ENCODE results near the gene PCDHGC3.
A peak's percentile ranks its signal among the peaks of the same experiment; 100 is the strongest.

The PCDHGC3 gene

DNA sequence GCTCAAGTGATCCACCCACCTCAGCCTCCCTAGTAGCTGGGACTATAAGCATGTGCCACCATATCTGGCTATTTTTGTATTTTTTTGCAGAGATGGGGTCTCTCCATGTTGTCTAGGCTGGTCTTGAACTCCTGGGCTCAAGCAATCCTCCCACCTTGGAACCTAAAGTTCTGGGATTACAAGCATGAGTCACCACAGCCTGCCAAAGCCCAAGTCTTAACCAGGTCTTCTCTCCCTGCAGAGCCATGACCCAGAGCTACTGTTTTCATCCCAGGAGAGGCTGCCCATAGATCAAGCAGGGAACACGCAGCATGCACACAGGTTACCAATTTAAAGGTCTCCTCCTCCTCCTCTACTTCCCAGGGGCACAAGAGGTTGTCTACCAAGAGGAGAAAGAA lies 42.9 kb downstream of the PCDHGC3 start:
- whole genome bisulfite sequencing, 2 donors (ENCODE audit: extremely low coverage in 2 of 2, insufficient read length in 2 of 2, insufficient replicate concordance in 1 of 2): no CpG with 5 or more reads among the region's 1 CpG
- Histone ChIP-seq H3K27me3 (ENCODE audit: control insufficient read depth in 3 of 3, insufficient read depth in 3 of 3, low read depth in 1 of 3, low read length in 3 of 3) (no peaks in the 10 kb centered on the region), H2BK120ac (ENCODE audit: low read depth, low read length) (no peak overlapping the region), H4K8ac (ENCODE audit: low read depth, low read length) (no peak overlapping the region), H3K18ac (ENCODE audit: low read length) (peak overlapping the region; percentile 5), H2AK5ac (ENCODE audit: low read depth, low read length) (no peak overlapping the region), H3K4me1 (ENCODE audit: control insufficient read depth in 2 of 2, insufficient read depth in 1 of 2, low read depth in 1 of 2, low read length in 2 of 2) (peaks cover 31 to 40% of the 10 kb centered on the region in 2 donors), H3K23ac (ENCODE audit: low read depth, low read length, poor library complexity) (no peak overlapping the region), H3K36me3 (replicated peaks in 1 of 2; ENCODE audit: control insufficient read depth in 2 of 2, insufficient read depth in 2 of 2, low read length in 2 of 2) (peaks cover 13 to 78% of the 10 kb centered on the region in 2 donors), H3K4me3 (ENCODE audit: low read length in 2 of 2) (no peak overlapping the region), H3K79me1 (ENCODE audit: low read depth, low read length) (no peaks in the 10 kb centered on the region), H3K4ac (ENCODE audit: low read length) (no peak overlapping the region), H3K9me3 (replicated peaks in 1 of 2; ENCODE audit: control insufficient read depth in 2 of 2, insufficient read depth in 1 of 2, low read depth in 1 of 2, low read length in 2 of 2) (peaks cover 0 to 30% of the 10 kb centered on the region in 2 donors), H2BK15ac (ENCODE audit: low read length) (no peak overlapping the region), H3K9ac (ENCODE audit: low read depth, low read length, poor library complexity) (no peak overlapping the region), H2BK5ac (ENCODE audit: low read length) (no peak overlapping the region), H3K14ac (ENCODE audit: low read length) (no peak overlapping the region), H2BK12ac (ENCODE audit: low read length) (no peak overlapping the region), H3K27ac (replicated peaks; ENCODE audit: low read length) (no peak overlapping the region), H3K4me2 (ENCODE audit: insufficient read depth, low read length, poor library complexity, severe bottlenecking) (no peak overlapping the region), H4K91ac (ENCODE audit: low read depth, low read length, poor library complexity) (no peak overlapping the region), H2AFZ (ENCODE audit: low read length) (no peak overlapping the region)
- DNase-seq (ENCODE audit: low spot score): no peak

- WGBS, 2 donors (ENCODE audit: extremely low coverage in 2 of 2, insufficient read length in 2 of 2, insufficient replicate concordance in 1 of 2): no CpG with 5 or more reads among the region's 3 CpGs
- Histone ChIP-seq H2BK15ac (ENCODE audit: low read length) (no peak overlapping the region), H2AFZ (ENCODE audit: low read length) (no peak overlapping the region), H2AK5ac (ENCODE audit: low read depth, low read length) (no peak overlapping the region), H3K23ac (ENCODE audit: low read depth, low read length, poor library complexity) (no peak overlapping the region), H3K18ac (ENCODE audit: low read length) (peak overlapping the region; percentile 78), H3K27ac (replicated peaks; ENCODE audit: low read length) (peak overlapping the region; percentile 98), H3K4me3 (ENCODE audit: low read length in 2 of 2) (no peak overlapping the region), H3K27me3 (ENCODE audit: control insufficient read depth in 3 of 3, insufficient read depth in 3 of 3, low read depth in 1 of 3, low read length in 3 of 3) (no peaks in the 10 kb centered on the region), H4K8ac (ENCODE audit: low read depth, low read length) (no peak overlapping the region), H3K9me3 (replicated peaks in 1 of 2; ENCODE audit: control insufficient read depth in 2 of 2, insufficient read depth in 1 of 2, low read depth in 1 of 2, low read length in 2 of 2) (peaks cover 0 to 36% of the 10 kb centered on the region in 2 donors), H2BK5ac (ENCODE audit: low read length) (peak overlapping the region; percentile 19), H4K91ac (ENCODE audit: low read depth, low read length, poor library complexity) (no peak overlapping the region), H3K9ac (ENCODE audit: low read depth, low read length, poor library complexity) (no peak overlapping the region), H3K4me2 (ENCODE audit: insufficient read depth, low read length, poor library complexity, severe bottlenecking) (no peak overlapping the region), H3K4me1 (ENCODE audit: control insufficient read depth in 2 of 2, insufficient read depth in 1 of 2, low read depth in 1 of 2, low read length in 2 of 2) (peaks cover 33 to 41% of the 10 kb centered on the region in 2 donors), H2BK120ac (ENCODE audit: low read depth, low read length) (peak overlapping the region; percentile 29), H3K14ac (ENCODE audit: low read length) (no peak overlapping the region), H3K4ac (ENCODE audit: low read length) (no peak overlapping the region), H2BK12ac (ENCODE audit: low read length) (no peak overlapping the region), H3K79me1 (ENCODE audit: low read depth, low read length) (no peaks in the 10 kb centered on the region), H3K36me3 (replicated peaks in 1 of 2; ENCODE audit: control insufficient read depth in 2 of 2, insufficient read depth in 2 of 2, low read length in 2 of 2) (peaks cover 13 to 84% of the 10 kb centered on the region in 2 donors)
- DNase-seq (ENCODE audit: low spot score): no peak
Observed at GRCh38 chr5:141519605-141520565, 44.1 kb downstream of the PCDHGC3 start.

- Histone ChIP-seq H3K14ac (ENCODE audit: low read length) (no peak overlapping the region), H3K9me3 (replicated peaks in 1 of 2; ENCODE audit: control insufficient read depth in 2 of 2, insufficient read depth in 1 of 2, low read depth in 1 of 2, low read length in 2 of 2) (peaks cover 0 to 36% of the 10 kb centered on the region in 2 donors), H2AK5ac (ENCODE audit: low read depth, low read length) (no peak overlapping the region), H3K4ac (ENCODE audit: low read length) (no peak overlapping the region), H2BK12ac (ENCODE audit: low read length) (no peak overlapping the region), H3K23ac (ENCODE audit: low read depth, low read length, poor library complexity) (no peak overlapping the region), H3K4me2 (ENCODE audit: insufficient read depth, low read length, poor library complexity, severe bottlenecking) (no peak overlapping the region), H4K91ac (ENCODE audit: low read depth, low read length, poor library complexity) (no peak overlapping the region), H3K4me1 (ENCODE audit: control insufficient read depth in 2 of 2, insufficient read depth in 1 of 2, low read depth in 1 of 2, low read length in 2 of 2) (peaks cover 29 to 39% of the 10 kb centered on the region in 2 donors), H2AFZ (ENCODE audit: low read length) (peak overlapping the region; percentile 17), H3K27me3 (ENCODE audit: control insufficient read depth in 3 of 3, insufficient read depth in 3 of 3, low read depth in 1 of 3, low read length in 3 of 3) (no peaks in the 10 kb centered on the region), H3K79me1 (ENCODE audit: low read depth, low read length) (no peaks in the 10 kb centered on the region), H2BK5ac (ENCODE audit: low read length) (no peak overlapping the region), H3K4me3 (ENCODE audit: low read length in 2 of 2) (no peak overlapping the region), H2BK120ac (ENCODE audit: low read depth, low read length) (no peak overlapping the region), H3K27ac (replicated peaks; ENCODE audit: low read length) (peak overlapping the region; percentile 98), H3K18ac (ENCODE audit: low read length) (no peak overlapping the region), H3K36me3 (replicated peaks in 1 of 2; ENCODE audit: control insufficient read depth in 2 of 2, insufficient read depth in 2 of 2, low read length in 2 of 2) (peaks cover 12 to 83% of the 10 kb centered on the region in 2 donors), H4K8ac (ENCODE audit: low read depth, low read length) (no peak overlapping the region), H2BK15ac (ENCODE audit: low read length) (no peak overlapping the region), H3K9ac (ENCODE audit: low read depth, low read length, poor library complexity) (no peak overlapping the region)
- DNase-seq (ENCODE audit: low spot score): peak; percentile 83
- no CpG with 5 or more reads among the region's 2 CpGs for WGBS, 2 donors (ENCODE audit: extremely low coverage in 2 of 2, insufficient read length in 2 of 2, insufficient replicate concordance in 1 of 2)
Observed at GRCh38 chr5:141521244-141521781, 45.5 kb downstream of the PCDHGC3 start.

- H2BK12ac ChIP-seq (ENCODE audit: low read length): no peak overlapping the region
- H3K9me3 ChIP-seq (replicated peaks in 1 of 2; ENCODE audit: control insufficient read depth in 2 of 2, insufficient read depth in 1 of 2, low read depth in 1 of 2, low read length in 2 of 2): peaks cover 0 to 36% of the 10 kb centered on the region in 2 donors
- no peak overlapping the region for H2BK15ac ChIP-seq (ENCODE audit: low read length)
- no peak overlapping the region for H2AFZ ChIP-seq (ENCODE audit: low read length)
- H2AK5ac ChIP-seq (ENCODE audit: low read depth, low read length): no peak overlapping the region
- DNase-seq (ENCODE audit: low spot score): no peak
- H2BK5ac ChIP-seq (ENCODE audit: low read length): no peak overlapping the region
- H3K4me2 ChIP-seq (ENCODE audit: insufficient read depth, low read length, poor library complexity, severe bottlenecking): no peak overlapping the region
- H3K18ac ChIP-seq (ENCODE audit: low read length): no peak overlapping the region
- no peaks in the 10 kb centered on the region for H3K79me1 ChIP-seq (ENCODE audit: low read depth, low read length)
- no peak overlapping the region for H3K23ac ChIP-seq (ENCODE audit: low read depth, low read length, poor library complexity)
- H3K9ac ChIP-seq (ENCODE audit: low read depth, low read length, poor library complexity): no peak overlapping the region
- peaks cover 29 to 34% of the 10 kb centered on the region in 2 donors for H3K4me1 ChIP-seq (ENCODE audit: control insufficient read depth in 2 of 2, insufficient read depth in 1 of 2, low read depth in 1 of 2, low read length in 2 of 2)
- H4K8ac ChIP-seq (ENCODE audit: low read depth, low read length): no peak overlapping the region
- H3K14ac ChIP-seq (ENCODE audit: low read length): no peak overlapping the region
- WGBS, 2 donors (ENCODE audit: extremely low coverage in 2 of 2, insufficient read length in 2 of 2, insufficient replicate concordance in 1 of 2): no CpG with 5 or more reads among the region's 2 CpGs
- peaks cover 12 to 83% of the 10 kb centered on the region in 2 donors for H3K36me3 ChIP-seq (replicated peaks in 1 of 2; ENCODE audit: control insufficient read depth in 2 of 2, insufficient read depth in 2 of 2, low read length in 2 of 2)
- H4K91ac ChIP-seq (ENCODE audit: low read depth, low read length, poor library complexity): no peak overlapping the region
- no peak overlapping the region for H3K4me3 ChIP-seq (ENCODE audit: low read length in 2 of 2)
- H3K27ac ChIP-seq (replicated peaks; ENCODE audit: low read length): peak overlapping the region; percentile 98
- no peak overlapping the region for H3K4ac ChIP-seq (ENCODE audit: low read length)
- H3K27me3 ChIP-seq (ENCODE audit: control insufficient read depth in 3 of 3, insufficient read depth in 3 of 3, low read depth in 1 of 3, low read length in 3 of 3): no peaks in the 10 kb centered on the region
- H2BK120ac ChIP-seq (ENCODE audit: low read depth, low read length): no peak overlapping the region
Observed at GRCh38 chr5:141522301-141522700, 46.5 kb downstream of the PCDHGC3 start.

Measured in neuronal stem cell (in vitro differentiated cells).